Kidney epithelial cell (primary cell): ENCODE data around the gene OGFOD2. TPM values are rescaled to one million over a fixed set of nuclear protein-coding genes. Genes with fewer than 3 reads are reported as not detected.
"Not testable (repeated sequence)": the region's sequence is repeated elsewhere in the genome, so short reads cannot be mapped to it uniquely, and the experiment has no call there.

ENCODE experiments used
- DNase-seq: peaks from one replicate; pipeline ENCODE4 v3.0.0-alpha.2; 2010; ENCODE audit warnings: low read depth
- H3K27me3 ChIP-seq: 2 replicates; pipeline ENCODE4 v1.6.0; 2011; ENCODE audit warnings: low read length; ENCODE audit not compliant: control insufficient read depth, insufficient read depth
- H3K36me3 ChIP-seq: 2 replicates; pipeline ENCODE4 v1.5.1; 2011; ENCODE audit warnings: low read length; ENCODE audit not compliant: control insufficient read depth, insufficient read depth
- H3K4me3 ChIP-seq: 2 replicates; pipeline ENCODE4 v1.5.1; 2011; ENCODE audit warnings: low read depth, mild to moderate bottlenecking, control low read depth, low read length
- total RNA-seq: library from RNA; depleted of rRNA; stranded (reverse); fragments of >200 nt; gene quantifications from 2 replicates; pipeline ENCODE4 v1.2.3, GENCODE V29; 2015
- TF ChIP-seq, protein P1 (sequence below): IDR thresholded peaks from 2 replicates; pipeline ENCODE4 v1.5.1; 2011; ENCODE audit warnings: mild to moderate bottlenecking, moderate library complexity, low read length, control low read depth, inconsistent platforms; ENCODE audit not compliant: insufficient read depth, poor library complexity, severe bottlenecking

Gene OGFOD2
- total RNA-seq, 1 donor from 2014 or later = 13.0 TPM

GRCh38 chr12:122932207-122932606 lies 42.8 kb upstream of the OGFOD2 start:
- Histone ChIP-seq H3K4me3 (no peak overlapping the region), H3K27me3 (no peaks in the 10 kb centered on the region), H3K36me3 (no peaks in the 10 kb centered on the region)
- TF ChIP-seq, protein P1, sequence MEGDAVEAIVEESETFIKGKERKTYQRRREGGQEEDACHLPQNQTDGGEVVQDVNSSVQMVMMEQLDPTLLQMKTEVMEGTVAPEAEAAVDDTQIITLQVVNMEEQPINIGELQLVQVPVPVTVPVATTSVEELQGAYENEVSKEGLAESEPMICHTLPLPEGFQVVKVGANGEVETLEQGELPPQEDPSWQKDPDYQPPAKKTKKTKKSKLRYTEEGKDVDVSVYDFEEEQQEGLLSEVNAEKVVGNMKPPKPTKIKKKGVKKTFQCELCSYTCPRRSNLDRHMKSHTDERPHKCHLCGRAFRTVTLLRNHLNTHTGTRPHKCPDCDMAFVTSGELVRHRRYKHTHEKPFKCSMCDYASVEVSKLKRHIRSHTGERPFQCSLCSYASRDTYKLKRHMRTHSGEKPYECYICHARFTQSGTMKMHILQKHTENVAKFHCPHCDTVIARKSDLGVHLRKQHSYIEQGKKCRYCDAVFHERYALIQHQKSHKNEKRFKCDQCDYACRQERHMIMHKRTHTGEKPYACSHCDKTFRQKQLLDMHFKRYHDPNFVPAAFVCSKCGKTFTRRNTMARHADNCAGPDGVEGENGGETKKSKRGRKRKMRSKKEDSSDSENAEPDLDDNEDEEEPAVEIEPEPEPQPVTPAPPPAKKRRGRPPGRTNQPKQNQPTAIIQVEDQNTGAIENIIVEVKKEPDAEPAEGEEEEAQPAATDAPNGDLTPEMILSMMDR = no peak
- no peak for DNase-seq

- TF ChIP-seq, protein P1 = no peak
Observed at GRCh38 chr12:122934722-122935121, 40.3 kb upstream of the OGFOD2 start.

DNA sequence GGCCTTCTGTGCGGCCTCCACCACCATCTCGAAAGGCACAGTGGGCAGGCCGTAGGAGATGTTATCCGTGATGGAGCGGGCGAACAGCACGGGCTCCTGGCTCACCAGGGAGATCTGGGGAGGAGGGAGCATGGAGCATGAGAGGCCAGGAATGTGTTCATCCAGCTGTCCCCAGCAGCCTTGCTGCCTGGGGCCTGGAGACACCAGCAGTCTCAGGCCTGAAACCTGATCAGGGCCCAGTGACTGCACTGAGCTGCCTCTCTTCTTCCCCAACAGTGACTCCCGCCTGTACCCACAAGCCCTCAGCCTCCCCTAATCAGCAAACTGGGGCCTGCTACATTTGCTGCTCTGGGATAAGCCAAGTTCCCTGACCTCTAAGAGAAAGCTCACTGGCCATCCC lies 39.7 kb upstream of the OGFOD2 start:
- H3K36me3 ChIP-seq = no peaks in the 10 kb centered on the region
- H3K27me3 ChIP-seq = no peaks in the 10 kb centered on the region
- no peak for DNase-seq
- TF ChIP-seq, protein P1 = no peak
- no peak overlapping the region for H3K4me3 ChIP-seq

More at GRCh38 chr12:122934722-122935121, 40.3 kb upstream of the OGFOD2 start:
- Histone ChIP-seq H3K4me3 (no peak overlapping the region), H3K27me3 (no peaks in the 10 kb centered on the region), H3K36me3 (no peaks in the 10 kb centered on the region)
- DNase-seq = no peak

DNA sequence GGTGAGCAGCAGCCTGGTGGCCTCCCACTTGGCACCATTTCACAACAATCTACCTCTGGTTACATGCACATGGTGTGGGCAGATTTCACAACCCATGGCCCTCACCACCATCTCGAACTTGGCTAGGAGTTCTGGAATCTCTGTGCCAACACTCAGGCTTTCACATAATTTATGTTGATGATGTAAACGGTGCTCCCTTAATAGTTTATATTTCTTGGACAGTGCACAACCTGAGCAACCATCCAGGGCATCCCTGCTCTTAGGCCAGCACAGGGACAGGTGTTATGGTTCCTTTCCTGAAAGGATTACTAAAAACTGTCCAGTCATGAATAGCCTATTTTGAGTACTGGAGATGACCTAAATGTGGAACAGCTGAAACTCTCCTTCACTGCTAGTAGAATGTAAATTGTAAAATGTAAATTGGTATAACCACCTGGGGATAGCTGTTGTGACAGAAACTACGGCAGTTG lies 37.4 kb upstream of the OGFOD2 start:
- H3K27me3 ChIP-seq = no peaks in the 10 kb centered on the region
- TF ChIP-seq, protein P1 = no peak
- no peak overlapping the region for H3K4me3 ChIP-seq
- no peak for DNase-seq
- H3K36me3 ChIP-seq = no peaks in the 10 kb centered on the region

DNA sequence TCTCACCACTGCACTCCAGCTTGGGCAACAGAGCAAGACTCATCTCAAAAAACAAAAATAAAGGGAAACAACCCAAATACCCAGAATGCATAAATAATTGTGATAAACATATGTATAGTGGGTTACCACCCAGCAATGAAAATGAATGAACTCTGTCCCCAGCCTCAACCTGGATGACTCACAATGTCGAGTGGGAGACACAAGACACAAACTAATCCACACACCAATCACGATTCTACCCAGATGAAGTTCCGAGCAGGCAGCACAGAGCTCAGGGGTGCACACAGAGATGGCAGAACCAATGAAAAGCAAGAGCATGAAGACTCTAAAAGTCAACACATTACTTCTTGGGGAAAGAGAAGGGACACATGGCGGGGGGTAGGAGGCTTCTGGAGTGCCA lies 35.9 kb upstream of the OGFOD2 start:
- H3K36me3 ChIP-seq = no peaks in the 10 kb centered on the region
- DNase-seq = no peak
- no peak overlapping the region for H3K4me3 ChIP-seq
- TF ChIP-seq, protein P1 = no peak
- H3K27me3 ChIP-seq = no peaks in the 10 kb centered on the region

- not testable (repeated sequence) for DNase-seq, H3K4me3 ChIP-seq, H3K27me3 ChIP-seq, H3K36me3 ChIP-seq
Observed at GRCh38 chr12:122941351-122941750, 33.7 kb upstream of the OGFOD2 start.
